IMR-90 (cell line): ENCODE results near the gene MARCO.

Experiments used
- BHLHE40 ChIP-seq: fragments of 150-350 bp; IDR thresholded peaks from 2 replicates; pipeline ENCODE4 v1.6.1; 2016; ENCODE audit warnings: mild to moderate bottlenecking, low read depth, low read length
- CEBPB ChIP-seq: IDR thresholded peaks from 2 replicates; pipeline ENCODE4 v1.6.1; 2012; ENCODE audit warnings: low read depth, low read length, improper control_type of control experiment
- CHD1 ChIP-seq: IDR thresholded peaks from 2 replicates; pipeline ENCODE4 v1.6.1; 2012; ENCODE audit warnings: low read depth, low read length, improper control_type of control experiment
- CTCF ChIP-seq: conservative IDR thresholded peaks from 2 replicates; pipeline ENCODE4 v1.5.1; 2012; ENCODE audit warnings: mild to moderate bottlenecking, low read depth, low read length, improper control_type of control experiment
- ELK1 ChIP-seq: fragments of 150-350 bp; IDR thresholded peaks from 2 replicates; pipeline ENCODE4 v1.6.1; 2016; ENCODE audit warnings: low read depth, mild to moderate bottlenecking, low read length, moderate library complexity, borderline replicate concordance
- FOS ChIP-seq: fragments of 150-350 bp; IDR thresholded peaks from 2 replicates; pipeline ENCODE4 v1.6.1; 2016; ENCODE audit warnings: low read depth, low read length
- MXI1 ChIP-seq: IDR thresholded peaks from 2 replicates; pipeline ENCODE4 v1.6.1; 2012; ENCODE audit warnings: low read depth, mild to moderate bottlenecking, low read length, moderate library complexity, borderline replicate concordance
- NFE2L2 ChIP-seq: fragments of 150-350 bp; IDR thresholded peaks from 2 replicates; pipeline ENCODE4 v1.6.1; 2016; ENCODE audit warnings: low read depth, mild to moderate bottlenecking, low read length
- POLR2A ChIP-seq: IDR thresholded peaks from 2 replicates; pipeline ENCODE4 v1.6.1; 2012; ENCODE audit warnings: mild to moderate bottlenecking, low read depth, low read length
- RAD21 ChIP-seq: IDR thresholded peaks from 2 replicates; pipeline ENCODE4 v1.6.1; 2012; ENCODE audit warnings: low read length, improper control_type of control experiment
- RCOR1 ChIP-seq: IDR thresholded peaks from 2 replicates; pipeline ENCODE4 v1.6.1; 2012; ENCODE audit warnings: mild to moderate bottlenecking, low read length, improper control_type of control experiment; ENCODE audit not compliant: insufficient replicate concordance
- RFX5 ChIP-seq: IDR thresholded peaks from 2 replicates; pipeline ENCODE4 v1.8.0; 2012; ENCODE audit warnings: low read depth, mild to moderate bottlenecking, low read length, moderate library complexity
- SMC3 ChIP-seq: fragments of 150-350 bp; IDR thresholded peaks from 2 replicates; pipeline ENCODE4 v1.6.1; 2016; ENCODE audit warnings: low read depth, mild to moderate bottlenecking, antibody characterized with exemption, low read length, moderate library complexity
- TF ChIP-seq, protein P1 (sequence below): fragments of 150-350 bp; IDR thresholded peaks from 2 replicates; pipeline ENCODE4 v1.6.1; 2017; ENCODE audit warnings: mild to moderate bottlenecking, antibody characterized with exemption, low read length, low read depth

DNA sequence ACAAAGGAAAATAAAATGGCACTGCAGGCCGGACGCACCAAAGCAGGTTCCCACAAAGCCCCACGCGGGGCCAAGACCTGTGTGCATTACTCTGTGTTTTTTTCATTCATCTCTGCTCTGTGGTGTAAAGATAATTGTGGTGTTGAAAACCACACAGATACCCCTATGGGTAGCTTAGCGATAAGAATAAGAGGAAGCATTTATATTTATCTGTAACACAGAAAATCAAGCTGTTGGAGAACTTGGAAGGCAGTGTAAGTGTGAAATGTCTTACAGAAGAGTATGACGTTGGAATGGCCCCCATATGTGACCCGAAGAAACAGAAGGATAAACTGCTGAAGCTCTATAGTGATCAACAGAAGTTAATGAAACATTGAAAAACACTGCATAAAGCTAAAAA is 20.3 kb upstream of the MARCO start:
- TF ChIP-seq POLR2A (no peak), CTCF (no peak), RAD21 (no peak), RCOR1 (no peak), CEBPB (no peak), CHD1 (no peak), FOS (no peak), RFX5 (no peak), ELK1 (no peak), MXI1 (no peak), SMC3 (no peak), BHLHE40 (no peak), NFE2L2 (no peak)
- TF ChIP-seq, protein P1, sequence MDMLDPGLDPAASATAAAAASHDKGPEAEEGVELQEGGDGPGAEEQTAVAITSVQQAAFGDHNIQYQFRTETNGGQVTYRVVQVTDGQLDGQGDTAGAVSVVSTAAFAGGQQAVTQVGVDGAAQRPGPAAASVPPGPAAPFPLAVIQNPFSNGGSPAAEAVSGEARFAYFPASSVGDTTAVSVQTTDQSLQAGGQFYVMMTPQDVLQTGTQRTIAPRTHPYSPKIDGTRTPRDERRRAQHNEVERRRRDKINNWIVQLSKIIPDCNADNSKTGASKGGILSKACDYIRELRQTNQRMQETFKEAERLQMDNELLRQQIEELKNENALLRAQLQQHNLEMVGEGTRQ = no peak
